Ishikawa (cell line): ENCODE measurements around the gene FBXW12.

Experiments
- CEBPB ChIP-seq: IDR thresholded peaks from 2 replicates; pipeline ENCODE4 v1.6.1; 2012
- EP300 ChIP-seq: IDR thresholded peaks from 2 replicates; pipeline ENCODE4 v1.6.1; 2012; ENCODE audit warnings: borderline replicate concordance
- FOXM1 ChIP-seq: IDR thresholded peaks from 2 replicates; pipeline ENCODE4 v1.6.1; 2012; ENCODE audit warnings: low read depth, borderline replicate concordance
- RAD21 ChIP-seq: IDR thresholded peaks from 2 replicates; pipeline ENCODE4 v1.6.1; 2012; ENCODE audit warnings: low read depth
- TAF1 ChIP-seq: IDR thresholded peaks from 2 replicates; pipeline ENCODE4 v1.6.1; 2012; ENCODE audit warnings: low read depth, mild to moderate bottlenecking
- TCF12 ChIP-seq: IDR thresholded peaks from 2 replicates; pipeline ENCODE4 v1.6.1; 2012; ENCODE audit warnings: low read depth
- YY1 ChIP-seq: IDR thresholded peaks from 2 replicates; pipeline ENCODE4 v1.6.1; 2012; ENCODE audit warnings: low read depth

DNA sequence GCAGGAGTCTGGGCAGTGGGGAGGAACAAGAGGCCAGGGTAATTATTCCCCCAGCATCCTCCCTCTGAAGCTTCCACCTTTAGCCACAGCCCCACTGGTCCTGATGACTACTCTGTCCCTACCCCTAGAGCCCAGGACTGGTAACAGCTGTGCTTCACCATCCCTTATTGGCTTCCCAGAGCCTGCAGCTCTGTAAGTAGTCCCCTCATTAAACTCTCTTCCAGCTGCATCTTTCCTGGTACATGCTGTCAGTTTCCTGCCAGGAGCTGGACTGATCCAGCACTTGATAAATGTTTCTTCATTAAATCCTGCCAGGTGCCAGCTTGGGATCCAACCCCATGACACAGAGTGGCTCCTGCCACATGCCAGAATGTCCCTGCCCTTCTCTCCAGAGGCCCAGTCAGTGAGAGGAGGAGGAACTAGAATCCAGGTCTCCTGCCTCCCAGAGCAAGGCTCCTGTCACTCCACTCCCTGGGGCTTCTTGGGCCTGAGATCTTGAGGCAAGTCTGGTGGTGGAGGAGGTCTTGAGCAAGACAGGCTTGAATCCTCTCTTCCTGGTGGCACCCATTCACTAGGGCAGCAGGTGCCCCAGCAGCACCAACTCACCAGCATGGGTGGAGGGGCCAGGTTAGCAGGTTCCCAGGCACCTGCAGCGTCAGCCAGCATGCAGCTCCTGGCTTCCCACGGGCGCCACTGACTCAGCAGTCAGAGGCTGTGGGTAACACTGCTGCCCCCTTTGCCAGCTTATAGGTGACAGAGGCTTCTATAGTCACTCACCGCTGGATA lies 27.6 kb downstream of the FBXW12 start:
- TF ChIP-seq FOXM1 = no peak
- no peak for TF ChIP-seq EP300
- TF ChIP-seq TAF1 = no peak
- no peak for TF ChIP-seq CEBPB
- TF ChIP-seq YY1 = no peak
- TF ChIP-seq TCF12 = no peak
- no peak for TF ChIP-seq RAD21
